ENCODE data around the gene FBXW12.
"Not testable (repeated sequence)": the region's sequence is repeated elsewhere in the genome, so short reads cannot be mapped to it uniquely, and the experiment has no call there.

FBXW12 gene

DNA sequence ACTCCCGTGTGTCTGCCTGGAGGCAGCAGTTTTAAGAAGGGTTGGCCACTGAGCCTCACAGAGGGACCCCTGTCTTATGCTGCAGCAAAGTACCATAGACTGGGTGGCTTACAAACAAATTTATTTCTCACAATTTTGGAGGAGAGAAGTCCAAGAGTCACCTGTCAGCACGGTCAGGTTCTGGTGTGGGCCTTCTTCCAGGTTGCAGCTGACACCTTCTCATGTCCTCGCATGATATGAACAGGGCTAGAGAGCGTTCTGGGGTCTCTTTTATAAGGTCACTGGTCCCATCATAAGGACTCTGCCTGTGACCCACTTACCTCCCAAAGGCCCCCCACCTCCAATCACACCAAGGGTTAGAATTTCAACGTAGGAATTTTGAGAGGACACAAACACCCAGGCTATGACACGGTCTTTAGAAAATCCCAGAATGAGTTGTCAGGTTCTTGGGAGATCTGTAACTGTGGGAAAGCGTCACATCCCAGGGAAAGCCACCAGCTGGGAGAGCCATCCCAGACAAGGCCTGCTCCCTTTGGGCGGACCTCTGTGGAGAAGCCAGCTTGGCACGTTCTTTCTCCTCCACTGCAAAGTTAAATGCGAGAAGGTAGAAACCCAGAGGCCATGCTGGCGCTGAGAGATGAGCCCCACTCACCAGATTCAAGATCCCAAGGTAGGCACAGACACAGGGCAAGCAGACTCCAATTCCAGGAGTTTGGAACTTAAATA is at the start of gene FBXW12:
Gene FBXW12 (plus strand): TSS at position 569 of the 726 bp plus-strand sequence. CDS start 549 bp downstream, outside the sequence.
- DNase-seq (ENCODE audit: low read depth), result no peak

- DNase-seq (ENCODE audit: low read depth), result not testable (repeated sequence)
Observed at GRCh38 chr3:48331706-48332435, 40.1 kb upstream of the FBXW12 start.

GRCh38 chr3:48333346-48334245 is 38.4 kb upstream of the FBXW12 start, which contains the start of gene SPINK8:
Gene SPINK8, minus strand, starts transcription at chr3:48333661. Its CDS starts 5,320 bp downstream, at chr3:48328341.
- DNase-seq (ENCODE audit: low read depth), result not testable (repeated sequence)

DNA sequence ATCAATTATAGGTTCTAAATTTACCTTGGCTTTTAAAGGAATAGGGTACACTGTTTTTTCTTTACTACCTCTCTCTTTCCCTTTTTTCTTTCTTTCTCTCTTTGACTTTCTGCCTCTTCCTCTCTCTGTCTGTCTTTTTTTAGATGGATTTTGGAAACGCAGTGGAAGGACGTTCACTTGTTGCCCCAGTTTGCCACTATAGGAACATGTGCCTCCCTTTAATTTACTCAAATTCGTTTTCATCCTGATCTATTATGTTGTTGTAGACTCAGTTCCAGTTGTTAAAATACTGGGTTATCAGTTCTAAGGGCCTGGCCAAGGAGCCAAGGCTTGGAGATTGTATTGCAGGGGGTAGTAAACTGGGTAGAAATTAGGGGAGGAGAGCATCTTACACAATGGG is 37.4 kb upstream of the FBXW12 start:
- no peak for DNase-seq (ENCODE audit: low read depth)

- not testable (repeated sequence) for DNase-seq (ENCODE audit: low read depth)
Observed at GRCh38 chr3:48335286-48335685, 36.7 kb upstream of the FBXW12 start.

DNA sequence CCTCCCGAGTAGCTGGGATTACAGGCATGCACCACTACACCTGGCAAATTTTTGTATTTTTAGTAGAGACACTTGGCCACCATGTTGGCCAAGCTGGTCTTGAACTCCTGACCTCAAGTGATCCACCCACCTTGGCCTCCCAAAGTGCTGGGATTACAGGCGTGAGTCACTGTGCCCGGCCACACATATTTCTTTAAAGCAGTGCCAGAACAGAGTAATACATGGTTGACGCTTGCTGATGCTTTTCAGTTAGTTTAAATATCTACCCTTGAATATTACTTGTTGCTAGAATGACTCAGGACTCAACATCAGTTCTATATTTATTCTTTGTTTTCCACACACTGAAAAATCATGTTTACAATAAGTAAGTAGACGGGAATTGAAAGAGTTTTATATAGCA is 34.5 kb upstream of the FBXW12 start:
- not testable (repeated sequence) for DNase-seq (ENCODE audit: low read depth)

DNA sequence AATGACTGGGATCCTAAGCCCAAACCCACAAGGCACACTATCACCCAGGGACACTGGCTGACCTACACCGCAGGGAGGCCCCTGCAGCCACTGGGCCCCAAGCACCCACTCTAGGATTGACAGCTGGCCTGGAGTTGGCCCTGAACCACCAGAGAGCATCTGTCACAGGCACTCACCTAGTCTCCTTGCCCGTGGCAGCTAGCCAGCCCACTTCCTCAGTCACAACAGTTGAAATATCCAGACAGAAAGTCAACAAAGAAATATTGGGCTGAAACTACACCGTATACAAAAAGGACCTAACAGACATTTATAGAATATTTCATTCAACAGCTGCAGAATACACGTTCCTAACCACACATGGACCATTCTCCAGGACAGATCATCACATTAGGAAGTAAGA is 33.4 kb upstream of the FBXW12 start:
- no peak for DNase-seq (ENCODE audit: low read depth)

- DNase-seq (ENCODE audit: low read depth), result no peak
Observed at GRCh38 chr3:48343432-48343831, 28.6 kb upstream of the FBXW12 start.

- DNase-seq (ENCODE audit: low read depth), result no peak
Observed at GRCh38 chr3:48344867-48345507, 27.0 kb upstream of the FBXW12 start.

DNA sequence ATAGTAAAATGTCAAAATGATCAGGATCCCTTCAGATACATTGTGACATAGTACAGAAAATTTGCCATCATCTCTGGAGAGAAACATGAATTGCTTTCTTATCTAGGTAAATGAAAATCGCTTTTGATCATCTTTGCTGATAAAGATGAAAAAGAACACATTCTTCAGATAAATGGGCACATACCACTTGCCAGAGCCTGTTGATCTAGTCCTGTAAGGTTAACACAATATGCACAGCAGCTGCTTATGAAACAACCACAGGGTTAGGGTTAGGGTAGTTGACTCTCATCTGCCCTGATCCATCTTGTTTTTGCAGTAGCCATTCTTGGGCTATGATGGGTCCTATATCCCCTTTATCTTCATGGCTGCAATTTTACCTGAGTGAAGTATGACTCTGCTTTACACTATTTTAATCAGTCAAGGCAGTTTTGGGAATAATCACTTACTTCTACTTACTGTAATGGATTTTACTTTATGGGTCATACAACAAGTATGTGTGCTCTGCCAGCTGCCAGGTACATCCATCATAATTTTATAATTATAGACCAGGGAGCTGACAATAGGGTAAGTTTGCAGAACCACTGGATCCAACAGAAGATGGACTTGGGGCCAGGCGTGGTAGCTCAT is 26.0 kb upstream of the FBXW12 start:
- DNase-seq (ENCODE audit: low read depth), result no peak

DNA sequence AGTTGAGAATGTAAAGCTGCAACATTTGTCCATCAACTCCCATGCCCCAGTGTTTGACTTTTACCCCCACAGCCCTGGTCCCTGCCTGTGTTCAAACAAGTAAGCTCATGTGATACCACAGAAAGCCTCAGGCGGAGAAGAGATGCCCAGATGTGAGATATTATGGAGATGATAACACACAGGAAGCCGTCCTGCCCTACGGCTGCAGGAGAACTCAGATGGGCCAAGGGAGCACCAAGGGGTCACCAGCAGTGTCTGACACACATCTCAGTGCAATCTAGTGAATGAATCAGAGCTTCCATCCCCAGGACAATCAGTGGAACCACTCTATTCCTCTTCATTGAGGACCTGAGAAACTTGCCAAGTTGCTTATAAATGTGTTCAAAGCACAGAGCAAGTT is 24.5 kb upstream of the FBXW12 start:
- no peak for DNase-seq (ENCODE audit: low read depth)

GRCh38 chr3:48352546-48352945 is 19.5 kb upstream of the FBXW12 start:
- no peak for DNase-seq (ENCODE audit: low read depth)

GRCh38 chr3:48353987-48354386 is 18.0 kb upstream of the FBXW12 start:
- DNase-seq (ENCODE audit: low read depth), result no peak

GRCh38 chr3:48356419-48356818 is 15.6 kb upstream of the FBXW12 start:
- no peak for DNase-seq (ENCODE audit: low read depth)

DNA sequence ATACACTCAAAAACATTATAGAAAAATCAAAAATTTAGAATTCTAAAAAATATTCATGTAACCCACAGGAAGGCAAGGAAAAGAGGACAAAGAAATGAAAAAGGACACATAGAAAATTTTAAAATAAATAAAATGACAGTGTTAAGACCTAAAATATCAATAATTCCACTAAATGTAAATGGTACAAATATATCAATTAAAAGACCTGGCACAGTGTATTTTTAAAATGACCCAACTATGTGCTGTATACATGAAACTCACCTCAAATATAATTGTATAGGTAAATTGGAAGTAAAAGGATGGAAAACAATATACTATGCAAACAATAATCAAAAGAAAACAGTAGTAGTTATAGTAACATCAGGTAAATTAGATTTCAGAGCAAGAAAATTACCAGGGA is 10.1 kb upstream of the FBXW12 start:
- DNase-seq (ENCODE audit: low read depth), result no peak

GRCh38 chr3:48364840-48365239 is 7.2 kb upstream of the FBXW12 start:
- DNase-seq (ENCODE audit: low read depth), result no peak

DNA sequence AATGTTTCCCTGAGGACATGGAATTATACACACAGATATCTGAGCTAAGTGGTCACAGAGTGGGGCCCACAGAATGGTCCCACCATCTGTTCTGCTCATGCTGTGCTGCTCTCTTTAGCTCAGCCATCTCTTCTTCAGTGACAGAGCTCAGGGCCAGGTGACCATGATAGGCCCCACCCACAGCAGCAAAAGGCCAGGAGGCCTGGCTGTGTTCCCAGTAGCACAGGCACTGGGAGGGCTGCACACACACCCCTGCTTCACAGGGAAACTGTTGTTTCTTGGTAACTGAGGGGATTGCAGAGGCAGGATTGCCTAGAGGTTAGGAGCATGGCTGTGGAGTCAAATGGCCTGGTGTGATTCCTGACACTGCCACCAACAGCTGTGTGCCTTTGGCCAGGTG is 4.8 kb upstream of the FBXW12 start:
- no peak for DNase-seq (ENCODE audit: low read depth)

DNA sequence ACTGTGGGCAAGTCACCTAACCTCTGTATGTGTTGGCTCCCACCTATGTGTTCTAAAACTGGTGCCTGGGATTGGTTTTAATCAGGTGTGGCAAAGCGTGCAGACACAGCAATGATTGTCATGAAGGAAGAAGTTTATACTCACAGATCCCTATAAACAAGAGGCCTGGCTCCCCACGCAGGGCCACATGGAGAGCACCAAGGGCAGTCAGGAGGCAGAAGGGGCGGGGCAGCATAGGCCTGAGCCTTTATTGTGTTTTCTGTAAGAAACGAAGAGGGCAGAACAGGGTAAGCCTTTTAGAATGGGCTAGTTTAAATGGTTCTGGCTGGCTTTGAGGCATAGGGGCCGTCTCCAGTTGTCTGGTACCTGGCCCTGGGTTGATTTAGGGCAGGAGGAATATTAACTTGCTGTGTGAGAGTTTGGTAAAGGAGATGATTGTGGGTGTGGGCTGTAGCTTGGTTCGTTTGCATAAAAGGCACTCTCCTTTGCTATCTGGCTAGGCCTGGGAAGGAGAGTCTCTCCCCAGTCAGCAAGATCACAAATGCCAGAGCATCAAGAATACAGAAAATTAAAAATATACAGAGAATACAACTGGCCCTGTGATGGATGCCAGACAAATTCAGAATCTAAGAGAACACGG is 2.2 kb upstream of the FBXW12 start:
- DNase-seq (ENCODE audit: low read depth), result no peak

GRCh38 chr3:48370333-48370713 is 1.7 kb upstream of the FBXW12 start:
- DNase-seq (ENCODE audit: low read depth), result no peak

DNA sequence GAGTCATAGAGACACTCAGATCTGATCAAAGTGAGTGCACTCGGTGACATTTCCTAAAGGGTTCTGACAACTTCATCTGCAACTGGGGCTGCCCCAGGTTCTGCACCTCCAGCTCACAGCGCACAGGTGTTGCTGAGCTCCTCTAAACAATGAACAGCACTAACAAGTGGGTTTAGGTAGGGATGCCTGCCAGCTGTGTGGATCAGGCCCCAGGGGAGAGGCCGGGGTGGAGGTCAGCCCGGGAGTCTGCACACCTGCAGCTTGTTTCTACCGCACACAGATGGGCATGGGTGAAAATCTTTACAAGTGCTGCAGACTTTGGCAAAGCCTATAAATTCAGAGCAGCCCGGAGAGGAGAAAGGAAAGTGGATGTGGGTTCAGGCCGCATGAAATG is 355 bp downstream of the FBXW12 start:
- DNase-seq (ENCODE audit: low read depth), result no peak

DNA sequence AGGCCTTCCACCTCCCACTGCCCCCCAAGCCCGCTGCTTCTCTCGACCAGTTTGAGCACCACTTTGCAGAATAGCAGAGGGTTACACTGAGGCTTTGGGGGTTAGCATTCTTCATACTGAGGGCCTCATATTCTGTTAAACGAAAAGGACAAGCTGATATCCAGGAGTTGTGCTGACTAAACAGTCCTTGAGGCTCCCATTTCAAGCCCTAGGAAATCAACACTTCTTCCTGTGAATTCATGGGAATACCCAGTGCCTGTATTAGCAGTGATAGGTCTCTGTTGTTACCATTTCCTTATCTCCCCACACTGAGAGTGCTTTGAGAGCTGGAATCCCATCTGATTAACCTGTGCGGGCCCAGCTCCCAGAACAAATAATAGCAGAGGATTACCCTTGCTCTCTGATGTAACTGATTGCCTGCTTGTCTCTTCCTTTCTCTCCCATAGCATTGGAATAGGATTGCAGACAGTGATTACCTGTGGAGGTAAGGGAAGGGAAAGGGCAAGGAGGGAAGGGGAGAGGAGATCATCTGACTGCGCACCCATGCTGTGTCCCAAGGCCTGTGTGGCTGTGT is 930 bp downstream of the FBXW12 start:
- DNase-seq (ENCODE audit: low read depth), result no peak
